ENCODE measurements around the gene ISCA2.

- TF ChIP-seq ZNF221 (tag by site-specific recombination; IDR thresholded peaks at IDR 0.05; ENCODE audit: borderline replicate concordance) (no peak), PATZ1 (tag by site-specific recombination; IDR thresholded peaks at IDR 0.05) (no peak), CTCF (tag by site-specific recombination; IDR thresholded peaks at IDR 0.05) (no peak), ZNF792 (tag by site-specific recombination; IDR thresholded peaks at IDR 0.05) (no peak), GLIS1 (tag by site-specific recombination; IDR thresholded peaks at IDR 0.05) (no peak), ZBTB7A (tag by site-specific recombination; IDR thresholded peaks at IDR 0.05; ENCODE audit: low read depth) (no peak), ZNF473 (tag by site-specific recombination; IDR thresholded peaks at IDR 0.05) (no peak), YY1 (tag by site-specific recombination; IDR thresholded peaks at IDR 0.05) (no peak), ZNF23 (tag by site-specific recombination; IDR thresholded peaks at IDR 0.05; ENCODE audit: borderline replicate concordance) (no peak), ZNF629 (tag by site-specific recombination; IDR thresholded peaks at IDR 0.05) (no peak), ZBTB49 (tag by site-specific recombination; IDR thresholded peaks at IDR 0.05; ENCODE audit: low read depth) (no peak), ZNF274 (IDR thresholded peaks at IDR 0.05; ENCODE audit: low read length) (no peak), ZNF274 (tag by site-specific recombination; IDR thresholded peaks at IDR 0.05; ENCODE audit: borderline replicate concordance) (no peak), ZNF146 (tag by site-specific recombination; IDR thresholded peaks at IDR 0.05) (no peak), ZFP3 (tag by site-specific recombination; IDR thresholded peaks at IDR 0.05; ENCODE audit: low read depth) (no peak)
These were observed 38.7 kb downstream of the ISCA2 start for GRCh38 chr14:74532246-74532645.
